LNCAP (cell line): ENCODE data around the gene G3BP1.

Experiments used
- TF ChIP-seq, protein P1 (sequence below): fragments of 450-650 bp; IDR thresholded peaks from 2 replicates; pipeline ENCODE4 v1.5.1; 2017; ENCODE audit warnings: mild to moderate bottlenecking

G3BP1 gene

GRCh38 chr5:151855701-151856100 is 83.9 kb downstream of the G3BP1 start:
- TF ChIP-seq, protein P1, sequence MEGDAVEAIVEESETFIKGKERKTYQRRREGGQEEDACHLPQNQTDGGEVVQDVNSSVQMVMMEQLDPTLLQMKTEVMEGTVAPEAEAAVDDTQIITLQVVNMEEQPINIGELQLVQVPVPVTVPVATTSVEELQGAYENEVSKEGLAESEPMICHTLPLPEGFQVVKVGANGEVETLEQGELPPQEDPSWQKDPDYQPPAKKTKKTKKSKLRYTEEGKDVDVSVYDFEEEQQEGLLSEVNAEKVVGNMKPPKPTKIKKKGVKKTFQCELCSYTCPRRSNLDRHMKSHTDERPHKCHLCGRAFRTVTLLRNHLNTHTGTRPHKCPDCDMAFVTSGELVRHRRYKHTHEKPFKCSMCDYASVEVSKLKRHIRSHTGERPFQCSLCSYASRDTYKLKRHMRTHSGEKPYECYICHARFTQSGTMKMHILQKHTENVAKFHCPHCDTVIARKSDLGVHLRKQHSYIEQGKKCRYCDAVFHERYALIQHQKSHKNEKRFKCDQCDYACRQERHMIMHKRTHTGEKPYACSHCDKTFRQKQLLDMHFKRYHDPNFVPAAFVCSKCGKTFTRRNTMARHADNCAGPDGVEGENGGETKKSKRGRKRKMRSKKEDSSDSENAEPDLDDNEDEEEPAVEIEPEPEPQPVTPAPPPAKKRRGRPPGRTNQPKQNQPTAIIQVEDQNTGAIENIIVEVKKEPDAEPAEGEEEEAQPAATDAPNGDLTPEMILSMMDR: no peak

GRCh38 chr5:151856861-151857260 is 85.1 kb downstream of the G3BP1 start:
- TF ChIP-seq, protein P1: no peak
